ENCODE results near the gene PIGU.
A peak's percentile ranks its signal among the peaks of the same experiment; 100 is the strongest.
"Not testable (repeated sequence)": the region's sequence is repeated elsewhere in the genome, so short reads cannot be mapped to it uniquely, and the experiment has no call there.

Gene PIGU, protein sequence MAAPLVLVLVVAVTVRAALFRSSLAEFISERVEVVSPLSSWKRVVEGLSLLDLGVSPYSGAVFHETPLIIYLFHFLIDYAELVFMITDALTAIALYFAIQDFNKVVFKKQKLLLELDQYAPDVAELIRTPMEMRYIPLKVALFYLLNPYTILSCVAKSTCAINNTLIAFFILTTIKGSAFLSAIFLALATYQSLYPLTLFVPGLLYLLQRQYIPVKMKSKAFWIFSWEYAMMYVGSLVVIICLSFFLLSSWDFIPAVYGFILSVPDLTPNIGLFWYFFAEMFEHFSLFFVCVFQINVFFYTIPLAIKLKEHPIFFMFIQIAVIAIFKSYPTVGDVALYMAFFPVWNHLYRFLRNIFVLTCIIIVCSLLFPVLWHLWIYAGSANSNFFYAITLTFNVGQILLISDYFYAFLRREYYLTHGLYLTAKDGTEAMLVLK

GRCh38 chr20:34676642-34677373 is at the start of gene PIGU:
Gene PIGU, minus strand, starts transcription at chr20:34677092. Its CDS starts 7 bp downstream, at chr20:34677085.
- peak; percentile 64 for DNase-seq (ENCODE audit: low read depth)

GRCh38 chr20:34724172-34724571 is 47.3 kb upstream of the PIGU start:
- DNase-seq (ENCODE audit: low read depth), result no peak

DNA sequence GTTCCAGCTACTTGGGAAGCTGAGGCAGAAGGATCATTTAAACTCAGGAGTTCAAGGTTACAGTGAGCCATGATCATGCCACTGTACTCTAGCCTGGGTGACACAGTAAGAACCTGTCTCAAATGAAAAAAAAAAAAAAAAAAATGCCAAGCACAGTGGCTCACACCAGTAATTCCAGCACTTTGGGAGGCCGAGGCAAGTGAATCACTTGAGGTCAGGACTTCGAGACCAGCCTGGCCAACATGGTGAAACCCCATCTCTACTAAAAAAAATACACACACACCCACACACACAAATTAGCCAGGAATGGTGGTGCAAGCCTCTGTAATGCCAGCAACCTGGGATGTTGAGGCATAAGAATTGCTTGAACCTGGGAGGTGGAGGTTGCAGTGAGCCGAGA is 45.7 kb upstream of the PIGU start:
- DNase-seq (ENCODE audit: low read depth), result not testable (repeated sequence)

GRCh38 chr20:34720266-34720665 is 43.4 kb upstream of the PIGU start:
- no peak for DNase-seq (ENCODE audit: low read depth)

GRCh38 chr20:34719242-34720017 is 42.5 kb upstream of the PIGU start:
- not testable (repeated sequence) for DNase-seq (ENCODE audit: low read depth)

DNA sequence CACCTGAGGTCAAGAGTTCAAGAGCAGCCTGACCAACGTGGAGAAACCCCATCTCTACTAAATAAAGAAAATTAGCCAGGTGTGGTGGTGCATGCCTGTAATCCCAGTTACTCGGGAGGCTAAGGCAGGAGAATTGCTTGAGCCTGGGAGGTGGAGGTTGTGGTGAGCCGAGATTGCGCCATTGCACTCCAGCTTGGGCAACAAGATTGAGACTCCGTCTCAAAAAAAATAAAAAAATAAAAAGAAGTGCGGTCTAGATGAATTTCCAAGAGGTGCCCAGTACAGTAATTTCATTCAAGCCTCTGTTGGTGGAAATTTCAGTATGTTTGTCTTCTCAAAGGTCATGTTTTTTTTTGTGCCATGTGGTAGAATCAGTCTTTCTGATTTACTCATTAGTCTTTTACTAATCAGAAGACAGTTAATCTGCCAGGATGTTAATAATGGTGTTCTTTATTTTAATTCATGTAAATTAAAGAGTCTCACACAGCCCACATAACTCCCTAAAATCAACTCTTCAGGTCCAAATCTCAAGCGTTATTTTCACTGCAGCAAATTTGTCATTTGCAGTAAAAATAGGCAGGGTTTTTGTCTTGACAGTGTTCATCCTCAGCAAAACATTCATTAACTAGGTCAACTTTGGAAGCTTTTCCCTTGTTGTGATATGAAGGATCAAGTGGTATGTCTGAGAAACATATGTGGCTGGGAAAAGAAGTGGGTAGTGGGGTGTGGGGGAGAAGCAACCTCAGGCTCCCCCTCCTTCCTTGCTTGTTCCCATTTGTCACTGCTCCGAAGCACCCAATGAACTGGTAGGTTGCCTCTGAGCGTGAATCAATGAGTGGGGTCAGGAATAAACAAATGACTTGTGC is 40.6 kb upstream of the PIGU start:
- no peak for DNase-seq (ENCODE audit: low read depth)

GRCh38 chr20:34716921-34717229 is 40.0 kb upstream of the PIGU start:
- no peak for DNase-seq (ENCODE audit: low read depth)

GRCh38 chr20:34715384-34715783 is 38.5 kb upstream of the PIGU start:
- DNase-seq (ENCODE audit: low read depth), result no peak

DNA sequence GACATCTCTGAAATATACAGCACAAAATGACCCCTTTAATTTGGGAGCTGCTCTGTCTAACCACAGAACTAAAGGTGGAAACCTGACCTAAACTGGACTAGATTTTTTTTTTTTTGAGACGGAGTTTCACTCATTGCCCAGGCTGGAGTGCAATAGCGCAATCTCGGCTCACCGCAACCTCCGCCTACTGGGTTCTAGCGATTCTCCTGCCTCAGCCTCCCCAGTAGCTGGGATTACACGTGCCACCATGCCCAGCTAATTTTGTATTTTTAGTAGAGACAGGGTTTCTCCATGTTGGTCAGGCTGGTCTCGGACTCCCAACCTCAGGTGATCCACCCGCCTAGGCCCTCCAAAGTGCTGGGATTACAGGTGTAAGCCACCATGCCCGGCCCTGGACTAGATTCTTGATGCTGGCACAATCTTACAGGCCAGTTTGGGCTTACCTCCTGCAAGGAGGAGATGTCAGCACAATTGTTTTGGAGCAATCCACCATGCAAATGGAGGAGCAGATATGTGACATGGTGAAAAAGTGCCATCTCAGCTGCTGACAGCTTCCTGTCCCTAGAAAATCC is 37.1 kb upstream of the PIGU start:
- not testable (repeated sequence) for DNase-seq (ENCODE audit: low read depth)

- DNase-seq (ENCODE audit: low read depth), result peak; percentile 78
These were observed 36.5 kb upstream of the PIGU start for GRCh38 chr20:34713194-34713943.

- no peak for DNase-seq (ENCODE audit: low read depth)
These were observed 35.8 kb upstream of the PIGU start for GRCh38 chr20:34712525-34713192.

DNA sequence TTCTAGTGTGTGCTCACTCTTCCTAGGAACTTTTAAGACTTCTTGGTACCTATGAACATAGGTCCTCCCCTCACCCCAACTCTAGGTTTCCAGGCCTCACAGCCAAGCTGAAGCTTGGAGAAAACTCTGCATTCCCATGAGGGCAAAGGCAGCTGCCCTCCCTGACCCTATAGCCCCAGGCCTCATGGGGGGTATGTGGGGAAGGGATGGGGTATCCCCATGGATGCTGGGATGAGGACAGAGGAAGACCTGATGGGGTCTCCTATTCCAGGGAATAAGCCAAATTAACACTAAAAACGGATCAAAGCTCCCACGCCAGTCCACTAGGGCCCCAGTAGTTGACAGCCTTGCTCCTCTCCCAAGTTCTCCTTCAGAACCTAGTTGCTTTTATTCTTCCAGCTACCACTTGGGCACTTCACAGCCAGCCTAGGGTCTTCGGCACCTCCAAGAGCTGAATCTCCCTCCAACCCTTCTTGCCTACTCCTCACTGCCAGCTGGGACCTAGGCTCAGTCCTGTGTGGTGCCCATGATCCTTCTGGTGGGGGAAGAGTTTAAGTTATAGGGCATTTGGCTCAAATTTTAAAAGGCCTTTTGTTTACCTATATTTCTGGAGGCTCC is 35.0 kb upstream of the PIGU start:
- no peak for DNase-seq (ENCODE audit: low read depth)

DNA sequence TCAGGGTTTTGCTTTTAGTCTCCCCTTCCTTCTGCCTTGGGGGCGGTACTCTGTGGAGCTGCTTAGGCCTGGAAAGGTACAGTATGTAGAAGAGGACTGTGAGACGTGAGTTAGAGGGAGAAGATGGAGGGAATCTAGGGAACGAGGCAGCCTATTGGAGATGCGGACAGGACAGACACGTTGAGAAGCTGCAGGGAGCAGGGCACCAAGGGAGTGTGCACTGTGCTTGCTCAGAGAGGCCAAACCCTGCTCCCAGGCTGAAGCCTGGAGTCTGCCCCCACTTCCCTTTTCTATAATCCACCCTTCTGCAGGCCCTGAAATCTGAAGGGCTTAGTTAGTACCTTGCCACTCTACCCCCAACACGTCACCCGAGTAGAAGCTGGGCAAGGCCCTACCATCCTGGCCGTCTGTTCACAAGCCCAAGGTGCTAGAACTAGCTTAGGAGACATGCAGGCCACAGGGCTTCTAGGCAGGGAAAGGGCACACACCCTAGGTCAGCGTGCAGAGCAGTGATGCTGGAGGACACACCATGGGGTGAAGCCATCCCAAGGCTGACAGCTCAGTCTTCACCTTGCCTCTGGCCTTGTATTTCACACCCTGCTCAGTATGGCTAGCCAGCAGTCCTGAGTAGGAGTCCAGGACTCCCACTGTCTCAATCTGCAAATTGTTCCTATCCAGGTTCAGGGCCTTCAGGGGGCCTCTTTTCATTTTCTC is 34.1 kb upstream of the PIGU start:
- no peak for DNase-seq (ENCODE audit: low read depth)

GRCh38 chr20:34710568-34710839 is 33.6 kb upstream of the PIGU start:
- DNase-seq (ENCODE audit: low read depth), result no peak

- no peak for DNase-seq (ENCODE audit: low read depth)
These were observed 33.1 kb upstream of the PIGU start for GRCh38 chr20:34709831-34710567.

GRCh38 chr20:34709044-34709830 is 32.3 kb upstream of the PIGU start:
- DNase-seq (ENCODE audit: low read depth), result no peak

DNA sequence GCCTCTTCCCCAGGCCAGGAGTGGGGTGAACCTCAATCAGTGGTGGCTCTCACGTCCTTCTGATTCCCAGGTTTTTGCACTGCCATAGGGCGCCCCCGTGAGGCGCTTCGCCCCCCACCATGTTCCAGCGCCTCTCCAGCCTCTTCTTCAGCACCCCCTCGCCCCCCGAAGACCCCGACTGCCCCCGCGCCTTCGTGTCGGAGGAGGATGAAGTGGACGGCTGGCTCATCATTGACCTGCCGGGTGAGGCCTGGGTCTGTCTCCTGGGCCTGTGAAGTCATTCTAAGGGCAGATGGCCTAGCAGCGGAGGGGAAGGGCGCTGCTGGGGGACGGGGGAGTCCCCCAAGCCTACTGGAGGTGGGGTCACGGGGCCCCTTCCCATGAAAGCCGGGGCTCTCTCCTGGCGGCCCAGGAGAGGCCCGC is 31.7 kb upstream of the PIGU start:
- DNase-seq (ENCODE audit: low read depth), result no peak

Measured in GM04503 (cell line).